Spleen (tissue), 7 donors: ENCODE data around the gene ZNF648.

ENCODE experiments used
- POLR2AphosphoS5 ChIP-seq, 3 donors: sonication (generic); formaldehyde crosslinking; IDR thresholded peaks; one replicate each; pipeline ENCODE4 v1.5.1; 2017; ENCODE audit warnings: antibody characterized with exemption in 3 of 3
- TF ChIP-seq, protein P1 (sequence below), 11 experiments: fragments of 200-600 bp in 7 of 11; fragments of 450-650 bp in 4 of 11; sonication (generic) in 4 of 11; IDR thresholded peaks in 8 of 11; conservative IDR thresholded peaks in 3 of 11; 1 replicate in 7 of 11; 2 replicates in 4 of 11; pipeline versions ENCODE4 v1.4.0 to v1.8.0; 2016 to 2021; ENCODE audit warnings: antibody characterized with exemption in 11 of 11, inconsistent platforms in 4 of 11, mild to moderate bottlenecking in 1 of 11
- donor health status: DM: no; HTN: no; CAD: no; lungs with moderate emphysema.
- donor health status: DM: no; HTN: no; CAD: no.
- donor health status: DM: no; HTN: no; CAD: no.

DNA sequence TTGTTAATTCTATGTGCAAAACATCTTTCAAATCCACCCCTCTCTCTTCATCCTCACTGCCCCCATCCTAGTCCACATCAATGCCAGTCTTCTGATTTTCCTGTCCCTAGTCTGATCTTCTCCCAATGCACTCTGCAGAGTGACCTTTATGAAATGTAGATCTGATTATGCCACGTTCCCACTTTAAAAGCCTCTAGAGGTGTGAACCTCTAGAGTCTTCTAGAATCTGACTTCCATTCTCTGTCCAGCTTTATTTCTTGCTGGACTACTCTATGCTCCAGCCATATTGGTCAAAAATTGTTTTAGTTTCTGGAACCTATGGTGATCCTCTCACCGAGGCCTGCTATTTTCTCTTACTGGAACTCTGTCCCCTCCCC is 32.5 kb downstream of the ZNF648 start:
- TF ChIP-seq, protein P1, sequence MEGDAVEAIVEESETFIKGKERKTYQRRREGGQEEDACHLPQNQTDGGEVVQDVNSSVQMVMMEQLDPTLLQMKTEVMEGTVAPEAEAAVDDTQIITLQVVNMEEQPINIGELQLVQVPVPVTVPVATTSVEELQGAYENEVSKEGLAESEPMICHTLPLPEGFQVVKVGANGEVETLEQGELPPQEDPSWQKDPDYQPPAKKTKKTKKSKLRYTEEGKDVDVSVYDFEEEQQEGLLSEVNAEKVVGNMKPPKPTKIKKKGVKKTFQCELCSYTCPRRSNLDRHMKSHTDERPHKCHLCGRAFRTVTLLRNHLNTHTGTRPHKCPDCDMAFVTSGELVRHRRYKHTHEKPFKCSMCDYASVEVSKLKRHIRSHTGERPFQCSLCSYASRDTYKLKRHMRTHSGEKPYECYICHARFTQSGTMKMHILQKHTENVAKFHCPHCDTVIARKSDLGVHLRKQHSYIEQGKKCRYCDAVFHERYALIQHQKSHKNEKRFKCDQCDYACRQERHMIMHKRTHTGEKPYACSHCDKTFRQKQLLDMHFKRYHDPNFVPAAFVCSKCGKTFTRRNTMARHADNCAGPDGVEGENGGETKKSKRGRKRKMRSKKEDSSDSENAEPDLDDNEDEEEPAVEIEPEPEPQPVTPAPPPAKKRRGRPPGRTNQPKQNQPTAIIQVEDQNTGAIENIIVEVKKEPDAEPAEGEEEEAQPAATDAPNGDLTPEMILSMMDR (IDR thresholded peaks at IDR 0.05 in 8 of 11, conservative IDR thresholded peaks at IDR 0.05 in 3 of 11): no peak
- TF ChIP-seq POLR2AphosphoS5 (IDR thresholded peaks at IDR 0.05): no peak
